GM04504 (cell line): ENCODE data around the gene TCEAL8.
A peak's percentile ranks its signal among the peaks of the same experiment; 100 is the strongest.
"Not testable (repeated sequence)": the region's sequence is repeated elsewhere in the genome, so short reads cannot be mapped to it uniquely, and the experiment has no call there.

ENCODE experiments used
- DNase-seq: peaks from one replicate; pipeline ENCODE4 v3.0.0-alpha.2; 2012; ENCODE audit warnings: low read depth

The TCEAL8 gene, protein sequence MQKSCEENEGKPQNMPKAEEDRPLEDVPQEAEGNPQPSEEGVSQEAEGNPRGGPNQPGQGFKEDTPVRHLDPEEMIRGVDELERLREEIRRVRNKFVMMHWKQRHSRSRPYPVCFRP

DNA sequence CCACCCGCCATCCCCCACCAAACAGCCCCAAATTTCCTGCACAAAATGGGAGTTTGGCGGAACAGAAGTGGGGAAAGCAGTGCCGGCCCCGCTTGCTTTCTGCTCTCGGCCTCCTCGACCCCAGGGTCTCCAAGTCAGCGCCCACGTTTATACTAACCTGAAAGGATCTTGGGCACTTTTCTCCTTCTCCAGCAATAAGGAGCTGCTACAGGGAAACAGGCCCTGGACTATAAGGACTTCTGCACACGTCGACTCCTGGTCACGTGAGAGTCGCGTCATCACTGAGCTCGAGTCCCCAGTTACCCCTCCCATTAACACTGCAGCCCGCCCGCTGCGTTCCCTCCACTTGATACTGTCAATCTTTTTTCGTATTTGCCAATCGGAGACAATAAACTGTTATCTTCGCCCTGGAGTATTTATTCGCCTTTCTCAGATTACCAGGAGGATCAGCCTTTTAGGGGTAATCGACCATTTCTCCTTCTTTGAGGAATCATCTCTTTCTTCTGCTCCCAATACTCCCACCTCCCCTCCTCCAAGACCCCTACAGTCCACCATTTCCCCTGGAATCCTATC, at the start of gene TCEAL8:
TSS of gene TCEAL8 (minus strand) at position 235 of the 573 bp plus-strand sequence. CDS start 1,176 bp downstream, outside the sequence.
- peak; percentile 27 for DNase-seq

DNA sequence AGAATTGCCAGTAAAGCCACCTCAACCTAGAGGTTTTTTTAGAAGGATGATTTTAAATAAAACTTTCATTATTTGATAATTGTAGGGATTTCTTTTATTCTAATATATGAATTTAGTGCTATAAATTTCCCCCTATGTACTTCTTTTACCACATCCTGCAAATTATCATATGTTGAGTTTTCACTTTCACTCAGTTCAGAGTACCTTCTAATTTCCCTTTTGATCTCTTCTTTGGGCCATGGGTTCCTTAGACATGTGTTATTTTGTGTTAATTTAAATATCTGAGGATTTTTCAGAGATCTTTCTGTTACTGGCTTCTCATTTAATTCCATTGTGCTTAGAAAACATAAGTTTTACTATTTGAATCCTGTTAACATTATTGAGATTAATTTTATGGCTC, 49.8 kb upstream of the TCEAL8 start:
- DNase-seq, result no peak

DNA sequence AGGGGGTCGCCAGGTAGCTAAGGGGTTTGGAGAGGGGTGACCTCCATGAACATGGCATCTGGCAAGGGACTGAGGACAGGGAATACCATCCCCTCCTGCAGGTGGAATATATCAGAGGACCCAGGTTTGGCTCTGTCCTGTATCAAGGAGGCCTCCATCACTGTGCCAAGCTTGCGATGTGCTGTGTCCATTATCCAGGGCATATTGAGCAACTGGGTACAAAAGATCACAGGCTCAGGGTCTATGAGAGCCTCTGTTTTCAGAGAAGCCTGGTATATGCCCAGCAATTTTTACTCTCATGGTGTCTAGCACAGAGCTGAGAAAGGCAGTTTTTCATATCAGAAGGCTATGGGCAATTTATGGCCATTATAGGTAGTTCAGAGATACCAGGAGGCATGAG, 38.2 kb upstream of the TCEAL8 start:
- DNase-seq, result no peak

DNA sequence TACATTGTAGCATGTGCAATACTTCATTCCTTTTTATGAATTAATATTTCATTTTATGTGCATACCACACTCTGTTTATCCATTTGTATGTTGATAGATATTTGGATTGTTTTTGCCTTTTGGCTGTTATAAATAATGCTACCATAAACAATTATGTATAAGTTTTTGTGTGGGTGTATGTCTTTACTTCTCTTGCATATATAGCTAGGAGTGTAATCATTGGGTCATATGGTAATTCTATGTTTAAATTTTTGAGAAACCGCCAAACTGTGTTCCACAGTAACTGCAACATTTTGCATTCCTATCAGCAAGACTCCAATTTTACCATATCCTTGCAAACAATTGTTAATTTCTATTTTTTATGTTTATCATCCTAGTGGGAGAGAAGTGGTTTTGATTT, 24.7 kb upstream of the TCEAL8 start:
- DNase-seq, result no peak

DNA sequence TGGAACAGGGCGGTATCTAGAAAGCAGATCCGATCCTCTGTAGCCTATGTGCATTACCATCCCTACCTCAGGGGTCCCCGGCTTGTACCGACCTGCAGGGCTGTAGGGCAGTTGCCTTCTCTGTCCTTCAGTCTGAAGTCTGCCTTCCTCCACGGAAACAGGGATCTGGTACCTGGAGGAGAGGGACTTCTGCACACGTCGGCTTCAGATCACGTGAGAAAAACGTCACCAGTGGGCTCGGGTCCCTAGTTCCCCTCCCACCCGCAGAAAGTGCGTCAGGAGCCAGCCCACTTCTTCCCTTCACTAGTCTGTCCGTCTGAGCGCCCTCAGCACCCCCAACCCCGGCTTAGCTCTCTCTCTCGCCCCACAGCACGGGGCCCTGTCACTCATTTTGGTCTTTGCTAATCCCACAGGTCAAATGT, 21.6 kb upstream of the TCEAL8 start, which contains the start of gene TCEAL5:
TSS of gene TCEAL5 (minus strand) at position 170 of the 422 bp plus-strand sequence. CDS start 2,187 bp downstream, outside the sequence.
- DNase-seq, result no peak

DNA sequence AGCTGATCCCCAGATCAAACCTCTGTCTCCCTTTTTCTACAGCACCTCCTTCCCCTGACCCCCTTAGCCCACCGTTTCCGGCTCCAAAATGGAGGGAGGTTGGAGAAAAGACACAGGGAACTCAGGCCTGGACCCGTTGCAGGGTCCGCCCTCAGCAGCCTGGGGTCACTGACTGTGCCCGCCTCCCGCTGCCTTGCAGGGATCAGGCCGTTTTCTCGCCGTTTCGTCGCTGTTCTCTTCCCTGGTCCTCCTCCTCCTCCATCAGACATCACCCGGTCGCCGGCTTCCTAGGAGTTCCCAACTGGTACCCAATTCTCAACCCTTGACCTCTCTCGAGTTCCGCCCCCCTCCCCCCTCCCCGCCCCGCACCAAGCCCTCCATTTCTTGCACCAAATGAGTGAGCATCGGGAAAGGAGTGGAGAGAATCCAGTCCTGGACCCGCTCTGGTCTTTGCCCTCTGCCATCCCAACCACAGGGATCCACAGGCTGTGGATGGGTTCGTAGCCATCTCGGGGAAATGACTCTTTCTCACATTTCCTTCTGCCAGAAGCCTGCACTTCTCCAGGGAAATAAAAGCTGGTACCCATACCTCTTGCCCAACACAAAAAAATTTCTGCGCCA, 21.1 kb upstream of the TCEAL8 start:
- no peak for DNase-seq

DNA sequence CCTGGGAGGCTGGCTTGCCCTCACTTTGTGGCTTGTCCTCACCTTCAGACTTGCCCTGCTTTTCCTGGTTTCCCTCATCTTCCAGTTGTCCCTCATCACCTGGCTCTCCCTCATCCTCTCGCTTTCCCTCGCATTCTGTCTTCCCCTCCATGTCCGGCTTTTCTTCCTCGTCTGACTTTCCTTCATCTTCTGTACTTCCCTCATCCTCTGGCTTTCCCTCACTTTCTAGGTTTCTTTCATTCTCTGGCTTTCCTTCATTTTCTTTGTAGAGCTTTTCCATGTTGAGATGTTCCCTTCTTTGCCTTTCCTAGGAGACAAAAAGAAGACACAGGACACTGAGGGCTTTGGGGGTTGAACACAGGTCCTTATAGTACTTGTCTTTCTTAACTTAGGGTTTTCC, 19.3 kb upstream of the TCEAL8 start:
- no peak for DNase-seq

DNA sequence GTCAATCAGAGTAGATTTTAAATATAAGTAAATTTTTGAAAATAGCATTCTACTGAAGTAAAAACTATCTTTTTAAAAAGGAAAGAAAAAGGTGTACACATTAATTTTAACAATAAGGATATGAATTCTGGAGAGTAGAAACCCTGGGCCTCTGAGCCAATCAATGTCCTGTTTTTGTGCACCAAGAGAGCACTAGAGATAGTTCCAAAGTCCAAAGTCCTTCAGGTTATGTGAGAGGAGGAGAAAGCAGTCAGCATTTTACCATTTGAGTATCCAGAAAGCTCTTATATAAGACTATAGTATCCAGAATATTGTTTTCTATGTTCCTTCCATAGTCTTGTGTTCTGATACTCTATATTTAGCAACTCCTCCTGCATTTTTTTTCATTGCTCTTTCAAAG, 3.3 kb upstream of the TCEAL8 start:
- DNase-seq, result no peak

DNA sequence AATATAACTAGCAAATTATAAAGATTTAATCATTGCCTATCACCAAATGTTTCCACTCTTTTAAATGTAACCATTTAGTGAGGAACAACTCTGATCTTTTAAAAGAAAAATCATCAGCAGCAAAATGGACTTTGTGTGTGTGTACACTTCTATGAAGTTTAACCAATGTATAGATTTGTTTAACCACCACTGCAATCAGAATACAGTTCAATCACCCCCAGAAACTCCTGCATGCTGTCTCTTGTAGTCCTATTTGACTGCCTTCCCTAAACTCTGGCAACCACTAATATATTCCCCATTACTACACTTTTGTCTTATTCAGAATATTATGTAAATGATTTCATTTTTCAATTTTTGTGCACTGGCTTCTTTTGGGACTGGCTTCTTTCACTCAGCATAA, 1.7 kb upstream of the TCEAL8 start:
- no peak for DNase-seq

DNA sequence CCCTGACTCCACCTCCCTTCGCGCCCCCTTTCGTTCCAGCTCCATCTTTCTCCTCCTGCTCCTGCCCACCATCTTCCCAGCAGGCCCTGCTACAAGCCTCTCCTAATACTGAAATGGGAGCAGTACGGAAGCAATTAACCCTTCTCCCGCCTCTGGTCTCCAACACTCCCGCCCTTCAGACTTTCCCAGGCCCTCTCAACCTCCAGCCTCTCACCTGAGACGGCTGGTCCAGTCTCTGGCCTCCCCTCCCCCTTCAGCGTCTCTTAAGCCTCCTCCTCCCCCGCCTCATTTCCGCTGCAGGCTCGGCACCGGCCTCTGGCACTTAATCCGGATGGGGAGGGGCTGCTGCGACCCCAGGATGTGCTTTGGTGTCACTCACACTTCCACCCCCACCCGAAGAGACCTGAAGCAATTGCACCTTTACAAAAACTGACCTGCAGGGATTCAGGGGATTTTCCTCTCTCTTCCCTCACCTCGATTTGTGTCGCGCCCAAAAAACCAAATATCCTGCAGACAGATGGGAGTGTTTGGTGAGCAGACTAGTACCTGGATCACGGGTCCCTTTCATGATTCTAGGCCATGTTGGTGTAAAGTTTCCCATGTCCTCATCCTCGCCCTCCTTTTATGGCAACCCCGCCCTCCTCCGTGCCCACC, 657 bp downstream of the TCEAL8 start:
- DNase-seq, result peak; percentile 9

DNA sequence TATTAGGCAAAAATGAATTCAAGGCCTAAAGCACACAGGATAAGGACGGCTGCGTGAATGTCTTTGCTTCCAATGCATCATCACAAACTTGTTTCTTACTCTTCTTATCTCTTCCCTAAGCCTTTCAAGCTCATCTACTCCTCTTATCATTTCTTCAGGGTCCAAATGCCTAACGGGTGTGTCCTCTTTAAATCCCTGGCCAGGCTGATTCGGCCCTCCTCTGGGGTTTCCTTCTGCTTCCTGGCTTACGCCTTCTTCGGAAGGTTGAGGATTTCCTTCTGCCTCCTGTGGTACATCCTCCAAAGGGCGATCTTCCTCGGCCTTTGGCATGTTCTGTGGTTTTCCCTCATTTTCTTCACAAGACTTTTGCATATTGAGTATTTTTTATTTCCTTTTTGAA, 1.3 kb downstream of the TCEAL8 start:
- DNase-seq, result no peak

DNA sequence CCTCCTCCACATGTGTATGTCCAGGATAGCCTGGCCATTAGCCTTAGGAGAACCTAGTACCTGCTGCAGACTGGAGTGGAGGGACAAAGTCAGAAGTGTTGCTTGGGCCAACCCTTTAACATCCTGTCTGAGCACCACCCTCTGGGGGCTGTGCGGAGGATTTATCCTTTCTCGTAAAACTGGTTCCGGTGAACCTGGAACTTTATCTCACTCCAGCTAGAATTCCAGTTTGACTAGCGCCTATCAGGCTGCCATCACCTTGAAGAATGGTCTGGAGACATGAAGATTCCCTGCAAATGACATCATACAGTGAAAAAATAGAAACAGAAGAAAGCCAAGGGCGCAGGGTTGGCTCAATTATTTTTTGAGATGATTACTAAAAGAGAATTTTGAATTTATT, 4.0 kb downstream of the TCEAL8 start:
- no peak for DNase-seq

DNA sequence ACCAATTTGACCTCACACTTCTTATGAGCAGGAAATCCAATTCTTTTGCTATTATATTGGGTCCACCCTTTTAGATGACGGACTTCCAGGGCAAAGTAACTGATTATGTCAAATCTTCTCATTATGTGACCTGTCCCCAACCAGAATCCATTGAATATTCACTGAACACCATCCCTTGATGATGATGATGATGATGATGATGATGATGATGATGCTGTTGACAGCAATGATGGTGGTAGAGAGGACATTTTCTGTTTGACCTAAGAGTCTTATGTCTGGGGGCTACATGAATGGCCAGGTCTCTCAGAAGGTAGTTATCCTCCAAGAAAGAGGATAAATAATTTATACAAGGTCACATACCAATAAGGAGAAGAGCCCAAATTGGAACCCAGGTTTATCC, 5.2 kb downstream of the TCEAL8 start:
- DNase-seq, result no peak

DNA sequence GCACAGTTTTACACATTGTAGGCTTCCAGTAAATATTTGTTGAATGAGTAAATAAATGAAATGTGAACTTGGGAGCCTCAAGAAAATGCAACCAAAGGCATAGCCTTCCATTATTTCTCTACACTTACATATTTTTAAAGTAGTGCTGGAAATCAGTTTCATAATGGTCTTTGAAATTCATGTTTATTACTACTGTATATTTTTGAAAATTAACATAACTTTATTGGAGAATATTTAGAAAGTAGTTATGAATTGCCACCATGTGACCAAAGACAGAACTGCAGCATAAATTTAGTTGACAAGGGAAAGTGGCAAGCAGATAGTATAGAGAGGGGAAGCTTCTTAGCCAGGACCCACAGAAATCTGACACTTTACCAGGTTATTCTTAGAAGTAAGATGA, 6.4 kb downstream of the TCEAL8 start:
- DNase-seq, result no peak

DNA sequence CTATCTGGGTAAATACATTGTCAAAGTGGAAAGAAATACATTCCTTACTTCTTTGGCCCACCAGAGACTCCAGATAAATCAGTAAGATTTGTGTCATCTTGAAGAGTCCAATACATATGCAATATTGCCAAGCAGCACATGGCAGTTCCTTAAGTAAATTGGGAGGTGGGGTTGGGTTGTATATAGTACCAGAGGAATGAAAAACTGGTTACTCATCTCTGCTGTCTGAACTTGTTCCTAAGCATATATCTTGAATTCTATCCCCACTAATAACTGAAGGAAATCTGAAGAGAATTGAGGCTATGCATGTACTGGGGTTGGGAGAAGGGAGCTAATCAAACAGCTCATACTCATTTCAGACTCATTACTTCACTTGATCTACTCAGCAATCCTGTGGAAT, 14.8 kb downstream of the TCEAL8 start:
- no peak for DNase-seq

DNA sequence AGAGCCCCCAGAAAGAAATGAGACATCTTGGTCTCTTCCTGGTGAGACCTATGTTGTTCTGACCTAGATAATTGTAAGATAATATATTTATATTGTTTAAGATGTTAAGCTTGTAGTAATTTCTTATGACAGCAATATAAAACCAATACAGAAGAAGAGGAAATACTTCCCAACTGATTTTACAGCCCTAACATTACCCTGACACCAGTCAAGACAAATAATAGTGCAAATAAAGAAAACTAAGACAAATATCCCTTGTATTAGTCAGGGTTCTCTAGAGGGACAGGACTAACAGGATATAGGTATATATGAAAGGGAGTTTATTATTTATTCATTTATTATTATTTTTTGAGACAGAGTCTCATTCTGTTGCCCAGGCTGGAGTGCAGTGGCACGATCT, 18.7 kb downstream of the TCEAL8 start:
- DNase-seq, result no peak

DNA sequence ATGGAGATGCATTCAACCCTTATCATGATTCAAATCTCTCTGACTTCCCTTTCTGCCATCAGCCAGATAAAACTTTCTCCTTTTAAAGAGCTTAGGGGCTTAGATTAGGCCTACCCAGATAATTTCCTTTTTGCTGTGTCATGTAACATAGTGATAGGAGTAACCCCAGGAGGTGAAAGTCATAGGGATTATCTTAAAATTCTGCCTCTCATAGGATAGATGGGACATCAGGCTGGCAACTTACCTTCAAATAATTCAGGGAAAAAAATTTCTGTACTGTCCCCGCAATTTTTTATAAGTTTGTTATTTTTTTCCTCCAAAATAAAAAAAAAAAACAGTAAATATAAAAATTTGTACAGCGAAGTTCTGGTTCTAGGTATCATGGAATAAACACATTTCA, 19.3 kb downstream of the TCEAL8 start:
- not testable (repeated sequence) for DNase-seq

DNA sequence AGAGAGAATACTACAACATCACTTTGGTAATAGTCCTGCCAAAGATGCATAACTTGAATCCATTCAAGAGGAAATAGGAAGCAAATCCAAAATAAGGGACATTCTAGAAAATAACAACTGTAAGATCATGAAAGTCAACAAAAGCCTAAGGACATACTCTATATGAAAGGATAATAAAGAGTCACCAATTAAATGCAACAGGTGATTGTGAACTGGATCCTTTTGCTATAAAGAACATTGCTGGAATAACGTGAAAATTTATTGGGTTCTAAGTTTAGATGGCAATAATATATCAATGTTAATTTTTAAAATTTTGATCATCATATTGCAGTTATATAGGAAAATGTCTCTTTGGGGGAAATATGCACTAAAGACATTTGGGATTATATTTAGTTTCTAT, 20.1 kb downstream of the TCEAL8 start:
- DNase-seq, result no peak

DNA sequence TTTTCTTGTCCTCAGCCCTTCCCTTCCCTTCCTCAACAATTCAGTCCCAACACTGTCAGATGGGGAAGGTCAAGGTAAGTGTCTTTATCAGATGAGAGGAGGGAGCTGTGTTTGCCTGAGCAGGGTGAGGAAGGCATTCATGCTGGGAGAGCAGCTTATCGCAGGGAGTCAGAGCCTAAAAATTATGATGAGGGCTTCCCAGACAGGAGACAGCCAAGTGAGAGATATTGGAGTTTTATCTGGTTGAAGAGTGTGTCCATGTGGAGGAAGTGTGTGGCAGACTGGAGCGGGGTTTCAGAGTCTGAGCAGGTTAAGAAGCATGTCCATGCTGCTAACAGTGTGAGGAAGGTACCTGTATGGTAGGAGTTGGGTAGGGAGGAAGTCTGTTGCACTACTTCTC, 21.7 kb downstream of the TCEAL8 start:
- no peak for DNase-seq

DNA sequence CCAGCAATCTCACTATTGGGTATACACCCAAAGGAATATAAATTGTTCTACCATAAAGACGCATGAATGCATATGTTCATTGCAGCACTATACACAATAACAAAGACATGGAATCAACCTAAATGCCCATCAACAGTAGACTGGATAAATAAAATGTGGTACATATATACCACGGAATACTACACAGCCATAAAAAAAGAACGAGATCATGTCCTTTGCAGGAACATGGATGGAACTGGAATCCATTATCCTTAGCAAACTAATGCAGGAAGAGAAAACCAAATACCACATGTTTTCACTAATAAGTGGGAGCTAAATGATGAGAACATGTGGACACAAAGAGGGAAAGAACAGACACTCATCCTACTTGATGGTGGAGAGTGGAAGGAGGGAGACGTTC, 29.0 kb downstream of the TCEAL8 start:
- not testable (repeated sequence) for DNase-seq

DNA sequence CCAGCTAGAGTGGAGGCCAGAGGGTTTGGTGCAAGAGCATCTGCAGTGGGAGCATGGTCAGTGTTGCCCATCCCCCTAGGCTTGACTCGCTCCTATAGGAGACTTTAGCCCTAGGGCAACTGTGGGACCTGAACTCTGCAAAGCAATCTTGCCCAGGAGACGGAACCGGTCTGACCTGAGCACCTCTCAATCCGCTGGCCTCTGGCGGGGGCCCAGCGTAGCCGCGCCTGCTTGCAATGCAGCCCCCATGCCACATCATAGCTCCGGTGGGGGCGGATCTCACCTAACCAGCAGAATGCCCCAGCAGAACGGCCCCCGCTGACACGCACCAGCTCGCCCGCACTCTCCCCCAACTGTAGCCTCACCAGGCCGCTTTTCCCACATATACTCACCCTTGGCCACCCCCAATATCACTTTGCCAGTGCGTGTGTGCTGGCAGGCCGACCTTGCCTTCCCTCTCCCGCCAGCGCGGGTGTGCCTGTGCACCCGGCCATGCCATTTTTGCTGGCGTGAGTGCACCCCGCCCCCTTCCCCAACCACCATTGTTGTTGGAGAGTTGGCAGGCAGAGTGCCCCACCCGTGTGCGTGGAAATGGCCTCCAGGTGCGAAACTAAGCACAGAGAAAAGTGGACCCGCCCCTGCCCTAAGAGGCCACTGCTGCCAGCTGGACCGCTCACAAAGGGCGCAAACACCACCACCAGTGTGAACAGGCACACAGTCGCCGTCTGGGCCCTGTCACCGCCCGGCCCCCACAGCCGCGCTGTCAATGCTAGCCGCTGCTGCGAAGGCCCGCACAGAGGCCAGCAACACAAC, 34.2 kb downstream of the TCEAL8 start:
- DNase-seq, result no peak

DNA sequence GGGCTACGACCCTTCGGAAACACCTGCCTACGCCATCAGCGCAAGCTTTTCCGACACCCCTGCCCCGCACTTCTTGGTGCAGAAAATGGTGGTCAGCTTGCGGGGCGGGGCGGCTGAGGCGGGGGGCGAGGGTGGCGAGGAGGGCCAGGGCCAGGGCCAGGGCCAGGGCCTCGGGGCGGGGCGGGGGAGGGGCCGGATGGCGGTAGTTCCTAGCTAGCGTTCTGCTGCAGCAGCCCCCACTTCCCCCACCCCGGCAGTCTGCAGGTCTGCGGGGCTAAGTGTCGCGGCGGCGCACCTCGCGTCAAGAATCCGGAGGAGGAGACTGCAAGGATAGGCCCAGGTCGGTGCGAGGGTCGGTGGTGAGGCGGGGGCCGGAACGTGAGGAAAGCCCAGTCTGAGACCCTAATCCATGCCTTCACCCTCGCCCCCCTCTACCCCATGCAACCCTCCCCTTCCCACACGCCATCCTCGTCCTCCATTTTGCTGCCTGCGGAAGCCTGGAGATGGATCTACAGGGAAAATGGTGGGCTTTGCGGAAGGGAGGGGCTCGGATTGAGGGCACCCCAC, 39.4 kb downstream of the TCEAL8 start:
- no peak for DNase-seq
